ENCODE measurements around the gene MNT. TPM values are rescaled to one million over a fixed set of nuclear protein-coding genes. Genes with fewer than 3 reads are reported as not detected.

The MNT gene
- total RNA-seq, 1 donor = 18.1 TPM

DNA sequence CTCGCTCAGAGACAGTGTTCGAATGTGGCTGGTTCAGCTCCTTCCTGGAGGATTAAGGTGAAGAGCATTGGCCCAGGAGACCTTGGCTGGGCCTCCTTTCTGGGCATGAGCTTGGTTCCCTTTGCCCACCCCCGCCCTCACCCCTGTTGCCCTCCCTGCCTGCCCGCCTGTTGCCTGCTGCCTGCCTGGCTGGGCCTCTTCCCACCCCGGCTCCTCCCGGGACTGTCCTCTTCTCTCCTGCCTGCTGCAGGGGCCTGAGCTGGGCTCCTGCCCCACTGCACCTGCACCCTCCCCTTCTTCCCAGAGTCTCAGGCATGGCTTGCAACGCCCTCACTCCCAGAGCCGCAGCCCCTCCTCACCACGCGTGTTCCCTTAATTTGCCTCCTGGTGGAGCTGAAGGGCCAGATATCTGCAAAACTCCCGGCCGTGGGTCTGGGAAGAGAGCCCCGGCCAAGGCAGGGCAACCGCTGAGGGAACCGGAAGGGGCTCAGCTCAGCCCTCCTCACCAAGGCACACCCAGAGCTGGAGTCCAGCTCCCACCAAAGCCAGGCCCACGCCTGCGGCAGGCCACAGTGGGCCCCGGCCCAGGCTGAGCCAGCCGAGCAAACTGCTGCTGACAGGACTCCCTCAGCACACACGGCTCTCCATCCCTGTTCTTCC, 31.2 kb downstream of the MNT start:
- Histone ChIP-seq H3K4me3 (ENCODE audit: low read length) (no peak overlapping the region), H3K4me1 (ENCODE audit: insufficient read depth, low read length) (peaks cover 4% of the 10 kb centered on the region), H3K9me3 (ENCODE audit: low read depth, low read length) (no peaks in the 10 kb centered on the region), H3K27me3 (ENCODE audit: insufficient read depth, low read length) (no peaks in the 10 kb centered on the region)

DNA sequence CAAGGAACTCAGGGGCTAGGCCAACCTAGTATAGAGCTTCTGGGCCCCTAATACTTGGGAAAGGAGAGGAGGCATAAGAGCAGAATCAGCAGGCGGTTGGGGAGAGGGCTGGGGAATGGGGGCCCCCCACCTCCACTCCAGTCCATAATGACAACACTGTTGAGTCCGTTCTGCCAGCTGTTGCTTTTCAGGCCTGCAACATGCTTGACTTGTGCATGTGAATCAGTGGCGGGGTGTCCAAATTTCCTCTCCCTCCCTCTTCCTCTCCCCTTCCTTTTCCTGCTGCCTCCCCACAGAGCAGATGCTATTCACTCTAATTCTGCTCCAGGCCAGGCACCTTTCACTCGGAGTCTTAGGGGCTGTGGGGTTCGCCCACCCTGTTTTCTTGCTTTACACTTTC, 31.8 kb downstream of the MNT start:
- Histone ChIP-seq H3K27me3 (ENCODE audit: insufficient read depth, low read length) (no peaks in the 10 kb centered on the region), H3K9me3 (ENCODE audit: low read depth, low read length) (no peaks in the 10 kb centered on the region), H3K4me3 (ENCODE audit: low read length) (no peak overlapping the region), H3K4me1 (ENCODE audit: insufficient read depth, low read length) (peaks cover 4% of the 10 kb centered on the region)

DNA sequence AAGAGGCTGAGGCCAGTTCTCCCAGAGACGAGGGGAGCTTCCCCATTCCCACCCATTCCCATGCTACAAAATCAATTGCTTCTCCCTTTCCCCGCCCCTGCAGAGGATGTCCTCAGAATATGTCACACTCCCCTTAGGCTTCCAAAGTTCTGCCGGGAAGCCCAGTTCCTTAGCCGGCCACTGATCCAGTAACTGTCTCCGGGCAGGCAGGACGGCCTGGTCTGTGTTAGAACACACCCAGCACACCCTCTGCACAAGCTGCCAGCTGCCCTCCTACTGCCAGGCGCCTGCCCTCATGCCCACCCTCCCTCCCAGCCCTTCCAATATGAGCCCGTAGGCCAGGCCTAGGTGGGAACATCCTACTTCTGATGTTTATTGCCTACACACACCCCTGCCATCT, 32.5 kb downstream of the MNT start:
- H3K27me3 ChIP-seq (ENCODE audit: insufficient read depth, low read length) = no peaks in the 10 kb centered on the region
- no peak overlapping the region for H3K4me3 ChIP-seq (ENCODE audit: low read length)
- H3K9me3 ChIP-seq (ENCODE audit: low read depth, low read length) = no peaks in the 10 kb centered on the region
- H3K4me1 ChIP-seq (ENCODE audit: insufficient read depth, low read length) = peaks cover 4% of the 10 kb centered on the region

DNA sequence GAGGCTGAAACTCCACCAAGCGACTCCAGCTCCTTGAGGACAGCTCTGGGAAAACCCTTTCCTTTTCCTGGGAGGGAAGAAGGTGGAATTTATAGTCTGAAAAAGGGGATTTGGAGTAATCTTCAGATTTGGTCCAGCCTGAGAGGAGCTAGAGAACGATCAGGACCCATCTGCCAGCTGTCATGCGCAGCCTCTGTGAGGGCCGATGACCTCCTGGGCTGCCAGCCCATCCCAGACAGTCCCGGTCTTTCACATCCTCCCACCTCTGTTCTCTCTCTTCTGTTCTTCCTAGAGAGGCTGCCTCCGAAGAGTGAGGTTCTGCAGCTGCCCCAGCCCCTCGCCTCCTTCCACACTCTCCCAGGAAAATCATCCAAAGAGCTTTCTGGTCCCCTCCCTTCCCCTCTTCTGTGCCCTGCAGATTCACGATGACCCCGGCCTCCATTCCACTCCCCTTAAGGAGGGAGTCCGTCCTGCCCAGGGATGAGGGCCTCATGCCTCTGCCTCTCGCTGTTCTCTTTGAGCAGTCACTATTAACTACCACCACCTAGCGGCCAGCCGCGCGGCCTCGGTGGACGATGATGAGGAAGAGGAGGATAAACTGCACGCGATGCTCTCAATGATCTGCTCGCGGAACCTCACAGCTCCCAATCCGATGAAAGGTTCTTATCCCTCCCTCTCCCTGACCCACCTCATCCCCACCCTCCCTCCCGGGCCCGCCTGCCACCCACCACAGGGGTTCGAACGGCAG, 33.9 kb downstream of the MNT start:
- H3K27me3 ChIP-seq (ENCODE audit: insufficient read depth, low read length) = no peaks in the 10 kb centered on the region
- peaks cover 4% of the 10 kb centered on the region for H3K4me1 ChIP-seq (ENCODE audit: insufficient read depth, low read length)
- H3K9me3 ChIP-seq (ENCODE audit: low read depth, low read length) = no peaks in the 10 kb centered on the region
- H3K4me3 ChIP-seq (ENCODE audit: low read length) = no peak overlapping the region

DNA sequence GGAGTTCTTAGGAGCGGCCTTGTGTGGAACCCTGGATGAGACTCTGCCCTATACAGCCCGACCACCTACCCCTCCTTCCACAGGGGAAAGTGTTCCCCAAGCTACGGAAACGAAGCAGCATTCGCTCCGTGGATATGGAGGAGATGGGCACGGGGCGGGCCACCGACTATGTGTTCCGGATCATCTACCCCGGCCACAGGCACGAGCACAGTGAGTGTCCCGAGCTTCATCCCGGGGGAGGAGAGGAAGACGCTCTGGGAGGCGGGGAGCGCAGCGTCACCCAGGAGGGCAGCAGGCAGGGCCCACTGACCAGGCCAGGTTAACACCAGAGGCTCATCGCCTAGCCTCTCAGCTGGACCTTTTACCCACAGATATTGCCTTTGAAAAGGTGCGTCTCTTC, 35.7 kb downstream of the MNT start:
- Histone ChIP-seq H3K27me3 (ENCODE audit: insufficient read depth, low read length) (no peaks in the 10 kb centered on the region), H3K4me1 (ENCODE audit: insufficient read depth, low read length) (peaks cover 4% of the 10 kb centered on the region), H3K4me3 (ENCODE audit: low read length) (no peak overlapping the region), H3K9me3 (ENCODE audit: low read depth, low read length) (no peaks in the 10 kb centered on the region)

DNA sequence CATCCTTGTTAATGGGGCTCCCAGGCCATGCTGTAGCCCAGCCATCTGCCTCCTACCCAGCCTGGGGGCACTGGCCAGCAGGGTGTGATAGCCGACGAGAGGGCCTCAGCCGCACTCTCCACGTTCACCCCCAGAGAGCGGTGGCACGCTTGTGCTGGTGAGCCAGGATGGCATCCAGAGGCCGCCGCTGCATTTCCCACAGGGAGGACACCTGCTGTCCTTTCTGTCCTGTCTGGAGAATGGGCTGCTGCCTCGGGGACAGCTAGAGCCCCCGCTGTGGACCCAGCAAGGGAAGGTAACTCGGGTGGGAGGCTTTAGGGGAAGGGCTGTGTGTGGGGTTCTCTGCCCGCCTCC, 36.1 kb downstream of the MNT start:
- no peaks in the 10 kb centered on the region for H3K27me3 ChIP-seq (ENCODE audit: insufficient read depth, low read length)
- H3K4me1 ChIP-seq (ENCODE audit: insufficient read depth, low read length) = peaks cover 4% of the 10 kb centered on the region
- H3K9me3 ChIP-seq (ENCODE audit: low read depth, low read length) = no peaks in the 10 kb centered on the region
- H3K4me3 ChIP-seq (ENCODE audit: low read length) = no peak overlapping the region

DNA sequence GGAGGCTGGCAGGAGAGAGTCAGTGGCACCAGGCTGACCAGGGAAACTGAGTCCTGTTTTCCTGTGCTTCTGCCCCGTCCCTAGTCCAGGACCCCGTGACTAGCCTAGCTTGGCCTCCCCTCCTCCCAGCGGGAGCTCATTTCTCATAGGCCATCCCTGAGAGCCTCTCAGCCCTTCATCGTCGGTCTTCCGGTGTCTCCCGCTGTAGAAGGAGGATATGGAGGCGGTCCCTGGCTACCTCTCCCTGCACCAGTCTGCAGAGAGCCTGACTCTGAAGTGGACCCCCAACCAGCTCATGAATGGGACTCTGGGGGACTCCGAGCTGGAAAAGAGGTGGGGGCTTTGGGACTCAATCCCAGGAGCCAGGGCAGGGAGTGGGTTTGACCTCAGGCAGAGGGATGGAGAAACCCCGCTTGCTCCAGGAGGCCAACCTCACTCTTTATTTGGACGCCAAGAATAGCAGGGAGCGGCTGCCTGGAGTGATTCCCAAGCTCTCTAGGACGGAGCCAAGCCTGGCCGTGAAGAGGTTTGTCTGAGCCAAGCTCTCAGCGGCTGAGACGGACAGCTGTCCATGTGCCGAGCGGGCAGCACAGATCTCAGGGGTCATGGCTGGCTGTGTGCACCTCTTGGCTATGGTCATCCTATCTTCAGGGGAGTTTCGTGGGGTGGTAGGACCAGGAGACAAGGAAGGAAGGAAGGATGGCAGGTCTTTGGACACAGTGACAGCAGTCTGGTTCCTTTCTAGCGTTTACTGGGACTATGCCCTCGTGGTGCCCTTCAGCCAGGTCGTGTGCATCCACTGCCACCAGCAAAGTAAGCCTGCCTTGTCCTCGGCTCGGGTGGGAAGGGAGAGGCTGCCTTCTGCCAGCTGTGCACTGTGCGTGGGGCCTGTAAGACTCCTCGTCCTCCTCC, 36.8 kb downstream of the MNT start:
- Histone ChIP-seq H3K4me1 (ENCODE audit: insufficient read depth, low read length) (peaks cover 1% of the 10 kb centered on the region), H3K27me3 (ENCODE audit: insufficient read depth, low read length) (no peaks in the 10 kb centered on the region), H3K4me3 (ENCODE audit: low read length) (no peak overlapping the region), H3K9me3 (ENCODE audit: low read depth, low read length) (no peaks in the 10 kb centered on the region)

DNA sequence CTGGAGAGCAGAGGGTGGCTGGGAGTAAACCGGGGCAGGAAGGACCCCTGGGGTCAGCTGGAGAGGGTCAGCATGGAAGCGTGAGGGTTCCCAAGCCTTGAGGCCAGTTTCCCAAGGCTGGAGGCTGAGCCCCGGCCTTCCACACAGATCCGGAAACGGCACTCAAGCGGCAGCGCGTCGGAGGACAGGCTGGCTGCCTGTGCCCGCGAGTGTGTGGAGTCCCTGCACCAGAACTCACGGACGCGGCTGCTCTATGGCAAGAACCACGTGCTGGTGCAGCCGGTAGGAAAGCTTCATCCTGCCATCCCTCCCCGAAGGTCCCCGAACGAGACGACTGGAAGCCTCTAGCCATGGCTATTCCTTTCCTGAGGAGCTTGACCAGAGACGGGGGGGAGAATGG, 37.5 kb downstream of the MNT start:
- H3K4me3 ChIP-seq (ENCODE audit: low read length) = no peak overlapping the region
- no peaks in the 10 kb centered on the region for H3K9me3 ChIP-seq (ENCODE audit: low read depth, low read length)
- H3K4me1 ChIP-seq (ENCODE audit: insufficient read depth, low read length) = no peaks in the 10 kb centered on the region
- H3K27me3 ChIP-seq (ENCODE audit: insufficient read depth, low read length) = no peaks in the 10 kb centered on the region

DNA sequence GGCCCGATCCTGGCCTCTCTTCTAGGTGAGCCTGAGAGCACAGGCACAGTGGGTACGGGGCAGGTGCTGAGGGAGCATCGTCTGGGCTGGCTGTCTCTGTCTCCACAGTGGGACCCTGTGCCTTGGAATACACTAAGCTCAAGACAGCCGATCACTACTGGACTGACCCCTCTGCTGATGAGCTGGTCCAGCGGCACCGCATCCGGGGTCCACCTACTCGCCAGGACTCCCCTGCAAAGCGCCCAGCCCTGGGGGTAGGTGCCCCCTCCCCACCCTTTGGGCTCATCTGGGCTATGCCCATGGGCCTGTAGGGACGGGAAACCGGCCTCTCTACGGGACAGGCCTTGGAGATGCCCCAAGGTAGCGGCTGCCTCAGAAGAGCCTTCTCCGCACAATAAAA, 38.0 kb downstream of the MNT start:
- H3K27me3 ChIP-seq (ENCODE audit: insufficient read depth, low read length) = no peaks in the 10 kb centered on the region

DNA sequence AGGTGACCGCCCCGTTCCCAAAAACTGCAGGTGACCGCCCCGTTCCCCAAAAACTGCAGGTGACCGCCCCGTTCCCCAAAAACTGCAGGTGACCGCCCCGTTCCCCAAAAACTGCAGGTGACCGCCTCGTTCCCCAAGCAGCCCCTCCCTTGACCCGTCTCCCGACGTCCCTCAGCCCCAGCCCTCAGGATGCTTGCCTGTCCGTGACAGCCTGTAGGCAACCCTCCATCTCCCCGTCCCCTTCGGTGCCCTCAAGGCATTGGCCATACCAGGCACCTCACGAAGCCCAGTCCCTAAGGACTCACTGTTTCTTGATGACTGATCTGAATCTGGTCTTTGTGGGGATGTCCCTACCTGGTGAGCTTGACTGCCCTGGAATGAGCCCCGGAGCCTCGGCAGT, 38.4 kb downstream of the MNT start:
- H3K4me1 ChIP-seq (ENCODE audit: insufficient read depth, low read length) = no peaks in the 10 kb centered on the region
- no peak overlapping the region for H3K4me3 ChIP-seq (ENCODE audit: low read length)
- no peaks in the 10 kb centered on the region for H3K27me3 ChIP-seq (ENCODE audit: insufficient read depth, low read length)
- H3K9me3 ChIP-seq (ENCODE audit: low read depth, low read length) = no peaks in the 10 kb centered on the region

More for the DNA sequence above, 38.0 kb downstream of the MNT start:
- Histone ChIP-seq H3K9me3 (ENCODE audit: low read depth, low read length) (no peaks in the 10 kb centered on the region), H3K4me1 (ENCODE audit: insufficient read depth, low read length) (no peaks in the 10 kb centered on the region), H3K4me3 (ENCODE audit: low read length) (no peak overlapping the region)

DNA sequence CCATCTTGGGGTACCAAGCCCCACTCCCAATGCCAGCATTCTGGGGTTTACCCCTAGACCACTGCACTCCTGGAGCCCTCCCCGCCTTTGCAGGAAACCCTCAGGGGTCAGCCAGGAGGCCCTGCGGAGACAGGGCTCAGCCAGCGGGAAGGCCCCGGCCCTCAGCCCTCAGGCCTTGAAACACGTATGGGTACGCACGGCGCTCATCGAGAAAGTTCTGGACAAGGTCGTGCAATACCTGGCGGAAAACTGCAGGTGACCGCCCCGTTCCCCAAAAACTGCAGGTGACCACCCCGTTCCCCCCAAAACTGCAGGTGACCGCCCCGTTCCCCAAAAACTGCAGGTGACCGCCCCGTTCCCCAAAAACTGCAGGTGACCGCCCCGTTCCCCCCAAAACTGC, 38.8 kb downstream of the MNT start:
- Histone ChIP-seq H3K27me3 (ENCODE audit: insufficient read depth, low read length) (no peaks in the 10 kb centered on the region), H3K4me1 (ENCODE audit: insufficient read depth, low read length) (no peaks in the 10 kb centered on the region), H3K4me3 (ENCODE audit: low read length) (no peak overlapping the region), H3K9me3 (ENCODE audit: low read depth, low read length) (no peaks in the 10 kb centered on the region)

DNA sequence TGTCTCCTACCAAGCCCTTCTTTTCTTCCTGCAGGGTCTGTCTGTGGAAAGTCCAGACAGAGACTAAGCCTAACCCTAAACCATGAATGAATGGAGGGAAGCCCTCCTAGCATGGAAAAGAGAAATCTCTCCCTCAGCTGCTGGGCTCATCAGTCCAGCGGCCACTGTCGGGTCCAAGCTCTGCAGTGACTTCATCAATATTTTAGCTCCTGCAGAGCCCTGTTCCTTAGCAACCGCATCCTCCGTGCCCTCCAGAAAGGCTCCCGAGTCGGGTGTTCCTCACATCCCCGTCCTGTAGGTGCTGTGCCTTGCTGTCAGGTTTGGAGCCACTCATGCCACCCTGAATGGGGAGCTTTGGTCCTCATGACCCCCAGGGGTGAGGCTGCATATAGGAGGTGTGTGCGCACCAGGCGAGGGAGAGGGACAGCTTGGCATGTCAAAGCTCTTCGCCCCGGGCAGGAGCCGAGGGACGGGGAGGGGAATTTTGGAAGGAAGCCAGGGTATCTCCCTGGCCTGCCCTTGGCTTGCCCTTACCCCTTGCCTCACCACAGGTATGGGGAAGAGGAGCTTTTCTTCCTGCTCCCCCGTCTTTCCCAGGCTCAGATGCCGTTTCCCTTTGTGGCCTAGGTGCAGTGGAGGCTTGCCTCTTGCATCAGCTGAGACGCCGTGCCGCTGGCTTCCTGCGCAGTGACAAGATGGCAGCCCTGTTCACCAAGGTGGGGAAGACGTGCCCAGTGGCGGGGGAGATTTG, 39.7 kb downstream of the MNT start:
- Histone ChIP-seq H3K4me1 (ENCODE audit: insufficient read depth, low read length) (no peaks in the 10 kb centered on the region), H3K4me3 (ENCODE audit: low read length) (no peak overlapping the region), H3K27me3 (ENCODE audit: insufficient read depth, low read length) (no peaks in the 10 kb centered on the region), H3K9me3 (ENCODE audit: low read depth, low read length) (no peaks in the 10 kb centered on the region)

DNA sequence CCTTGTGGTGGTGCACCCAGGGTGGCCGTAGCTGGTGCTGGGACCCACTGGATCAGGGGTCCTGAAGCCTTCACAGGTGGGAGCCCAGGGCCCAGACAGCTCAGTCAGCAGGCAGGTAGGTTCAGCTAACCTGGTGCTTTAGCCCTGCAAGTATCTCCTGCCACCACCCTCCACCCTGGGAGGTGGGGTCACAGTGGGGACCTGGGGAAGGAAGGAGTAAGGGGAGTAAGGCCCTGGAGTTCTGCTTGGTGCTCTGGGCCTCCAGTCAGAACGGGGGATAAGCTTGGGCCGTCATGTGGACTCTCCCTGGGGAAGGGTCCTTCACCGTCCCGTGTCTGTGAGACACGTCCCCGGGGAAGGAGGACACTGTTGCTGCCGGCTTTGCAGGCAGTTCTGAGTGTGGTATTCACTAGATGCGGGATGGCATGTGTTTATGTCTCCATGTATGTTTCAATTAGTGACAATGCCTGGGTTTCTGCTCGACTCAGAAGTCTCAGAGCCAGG, 42.9 kb downstream of the MNT start:
- no peak overlapping the region for H3K4me3 ChIP-seq (ENCODE audit: low read length)
- no peaks in the 10 kb centered on the region for H3K9me3 ChIP-seq (ENCODE audit: low read depth, low read length)
- H3K4me1 ChIP-seq (ENCODE audit: insufficient read depth, low read length) = peaks cover 14% of the 10 kb centered on the region
- no peaks in the 10 kb centered on the region for H3K27me3 ChIP-seq (ENCODE audit: insufficient read depth, low read length)

DNA sequence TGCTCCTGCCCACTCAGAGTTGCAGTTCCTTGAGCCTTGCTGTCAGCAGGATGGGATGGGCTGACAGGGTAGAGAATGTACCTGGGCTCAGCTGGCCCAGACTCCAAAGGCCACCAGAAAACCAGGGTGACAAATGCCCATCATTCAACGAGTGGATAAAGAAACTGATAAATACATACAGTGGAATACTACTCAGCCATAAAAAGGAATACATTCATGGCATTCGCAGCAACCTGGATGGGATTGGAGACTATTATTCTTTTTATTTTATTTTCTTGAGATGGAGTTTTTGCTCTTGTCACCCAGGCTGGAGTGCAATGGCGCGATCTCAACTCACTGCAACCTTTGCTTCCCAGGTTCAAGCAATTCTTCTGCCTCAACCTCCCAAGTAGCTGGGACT, 43.6 kb downstream of the MNT start:
- no peak overlapping the region for H3K4me3 ChIP-seq (ENCODE audit: low read length)
- H3K4me1 ChIP-seq (ENCODE audit: insufficient read depth, low read length) = peaks cover 16% of the 10 kb centered on the region
- no peaks in the 10 kb centered on the region for H3K9me3 ChIP-seq (ENCODE audit: low read depth, low read length)
- H3K27me3 ChIP-seq (ENCODE audit: insufficient read depth, low read length) = no peaks in the 10 kb centered on the region

DNA sequence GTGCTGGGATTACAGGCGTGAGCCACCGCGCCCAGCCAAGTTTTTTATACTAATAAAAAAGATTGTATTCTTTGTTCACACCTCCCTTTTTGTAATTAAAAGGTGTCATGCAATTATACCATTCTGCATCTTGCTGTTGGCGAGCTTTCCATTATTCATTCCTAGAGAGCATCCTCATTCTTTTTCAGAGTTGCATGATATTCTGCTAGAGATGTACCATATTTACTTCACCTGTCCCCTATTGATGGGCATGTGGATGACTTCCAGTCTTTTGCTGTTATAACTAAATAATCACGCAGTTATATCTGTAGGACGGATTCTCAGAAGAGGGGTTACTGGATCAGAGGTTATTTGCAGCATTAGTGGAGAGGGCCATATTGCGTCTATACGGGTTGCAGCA, 46.5 kb downstream of the MNT start:
- H3K4me1 ChIP-seq (ENCODE audit: insufficient read depth, low read length) = peaks cover 16% of the 10 kb centered on the region
- H3K27me3 ChIP-seq (ENCODE audit: insufficient read depth, low read length) = no peaks in the 10 kb centered on the region
- no peak overlapping the region for H3K4me3 ChIP-seq (ENCODE audit: low read length)
- H3K9me3 ChIP-seq (ENCODE audit: low read depth, low read length) = no peaks in the 10 kb centered on the region
